ENCODE data around the gene STH. TPM values are rescaled to one million over a fixed set of nuclear protein-coding genes. Genes with fewer than 3 reads are reported as not detected.

Gene STH
- total and polyA plus RNA-seq, 10 of the 15 experiments (the other 5 are each of a cell fraction or from before 2014, with no cell fraction given) = not detected

DNA sequence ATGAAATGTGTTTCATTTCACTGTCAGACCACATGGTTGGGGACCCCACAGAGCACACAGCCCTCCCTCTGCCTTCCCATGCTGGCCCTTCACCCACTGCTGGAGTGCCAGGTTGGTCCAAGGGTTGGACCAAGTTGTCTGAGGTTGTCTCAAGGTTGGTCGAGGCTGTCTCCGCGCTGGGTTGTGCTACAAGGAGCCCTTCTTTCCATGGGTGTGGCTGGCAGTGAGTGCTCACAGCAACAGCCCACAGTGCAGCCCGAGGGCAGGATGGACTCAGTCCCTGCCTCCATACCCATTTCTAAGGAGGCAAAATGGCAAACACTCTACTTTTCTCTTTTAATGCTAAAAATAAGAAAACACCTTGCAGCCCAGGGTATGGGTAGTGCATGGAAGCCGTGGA lies 35.8 kb upstream of the STH start:
- ChIA-PET SMC1A (ENCODE audit: uncharacterized antibody, unreplicated experiment) (no interaction called here), POLR2A (no interaction called here), RAD21 (ENCODE audit: unreplicated experiment) (no interaction called here), CTCF (no interaction called here)
- BruUV-seq (replicated peaks) = no TSS peak
- FAIRE-seq (no peak), DNase-seq (ENCODE audit: low read depth, low spot score) (no peak), ATAC-seq (no peak)
- H3K9me3 ChIP-seq (replicated peaks; ENCODE audit: control insufficient read depth, insufficient read depth, low read length) = no peaks in the 10 kb centered on the region
- no peak overlapping the region for H3K27ac ChIP-seq (ENCODE audit: control insufficient read depth, insufficient read depth)
- H3K4me2 ChIP-seq (ENCODE audit: control insufficient read depth, insufficient read depth) = no peak overlapping the region
- no peak overlapping the region for H2AFZ ChIP-seq (ENCODE audit: control insufficient read depth, low read depth, low read length)
- intact Hi-C loops (cut with micrococcal nuclease; ENCODE audit: unreplicated experiment) = no loop called here
- no peak overlapping the region for H3K9ac ChIP-seq (ENCODE audit: control insufficient read depth, insufficient read depth, low read length)
- in situ Hi-C loops (cut with MboI) = no loop called here
- H3K4me3 ChIP-seq = no peak overlapping the region
- H3K79me2 ChIP-seq (ENCODE audit: control insufficient read depth, insufficient read depth, low read length) = no peaks in the 10 kb centered on the region
- H3K4me1 ChIP-seq (ENCODE audit: control insufficient read depth, insufficient read depth, low read length) = no peaks in the 10 kb centered on the region
- no peaks in the 10 kb centered on the region for H4K20me1 ChIP-seq (ENCODE audit: control insufficient read depth, insufficient read depth)
- no peaks in the 10 kb centered on the region; a peak in 2 of 4 replicates for H3K27me3 ChIP-seq (replicated peaks in 1 of 2; ENCODE audit: control insufficient read depth in 2 of 2, insufficient read depth in 2 of 2, low read length in 1 of 2)
- H3K36me3 ChIP-seq (ENCODE audit: control insufficient read depth in 2 of 2, insufficient read depth in 2 of 2, low read length in 1 of 2) = no peaks in the 10 kb centered on the region
- TF ChIP-seq, protein P1, sequence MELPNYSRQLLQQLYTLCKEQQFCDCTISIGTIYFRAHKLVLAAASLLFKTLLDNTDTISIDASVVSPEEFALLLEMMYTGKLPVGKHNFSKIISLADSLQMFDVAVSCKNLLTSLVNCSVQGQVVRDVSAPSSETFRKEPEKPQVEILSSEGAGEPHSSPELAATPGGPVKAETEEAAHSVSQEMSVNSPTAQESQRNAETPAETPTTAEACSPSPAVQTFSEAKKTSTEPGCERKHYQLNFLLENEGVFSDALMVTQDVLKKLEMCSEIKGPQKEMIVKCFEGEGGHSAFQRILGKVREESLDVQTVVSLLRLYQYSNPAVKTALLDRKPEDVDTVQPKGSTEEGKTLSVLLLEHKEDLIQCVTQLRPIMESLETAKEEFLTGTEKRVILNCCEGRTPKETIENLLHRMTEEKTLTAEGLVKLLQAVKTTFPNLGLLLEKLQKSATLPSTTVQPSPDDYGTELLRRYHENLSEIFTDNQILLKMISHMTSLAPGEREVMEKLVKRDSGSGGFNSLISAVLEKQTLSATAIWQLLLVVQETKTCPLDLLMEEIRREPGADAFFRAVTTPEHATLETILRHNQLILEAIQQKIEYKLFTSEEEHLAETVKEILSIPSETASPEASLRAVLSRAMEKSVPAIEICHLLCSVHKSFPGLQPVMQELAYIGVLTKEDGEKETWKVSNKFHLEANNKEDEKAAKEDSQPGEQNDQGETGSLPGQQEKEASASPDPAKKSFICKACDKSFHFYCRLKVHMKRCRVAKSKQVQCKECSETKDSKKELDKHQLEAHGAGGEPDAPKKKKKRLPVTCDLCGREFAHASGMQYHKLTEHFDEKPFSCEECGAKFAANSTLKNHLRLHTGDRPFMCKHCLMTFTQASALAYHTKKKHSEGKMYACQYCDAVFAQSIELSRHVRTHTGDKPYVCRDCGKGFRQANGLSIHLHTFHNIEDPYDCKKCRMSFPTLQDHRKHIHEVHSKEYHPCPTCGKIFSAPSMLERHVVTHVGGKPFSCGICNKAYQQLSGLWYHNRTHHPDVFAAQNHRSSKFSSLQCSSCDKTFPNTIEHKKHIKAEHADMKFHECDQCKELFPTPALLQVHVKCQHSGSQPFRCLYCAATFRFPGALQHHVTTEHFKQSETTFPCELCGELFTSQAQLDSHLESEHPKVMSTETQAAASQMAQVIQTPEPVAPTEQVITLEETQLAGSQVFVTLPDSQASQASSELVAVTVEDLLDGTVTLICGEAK (IDR thresholded peaks at IDR 0.05; ENCODE audit: borderline replicate concordance) = no peak
- TF ChIP-seq RBBP5 (conservative IDR thresholded peaks at IDR 0.05) (no peak), SMC3 (IDR thresholded peaks at IDR 0.05; ENCODE audit: borderline replicate concordance, low read length) (no peak), NR2C2 (IDR thresholded peaks at IDR 0.05; ENCODE audit: borderline replicate concordance, control insufficient read depth, insufficient read length, low read depth) (no peak), LARP7 (IDR thresholded peaks at IDR 0.05) (no peak), FOXK2 (IDR thresholded peaks at IDR 0.05) (no peak), NFXL1 (IDR thresholded peaks at IDR 0.05; ENCODE audit: borderline replicate concordance) (no peak), POU2F2 (IDR thresholded peaks at IDR 0.05; ENCODE audit: borderline replicate concordance, low read depth, low read length) (no peak)
- WGBS (ENCODE audit: insufficient coverage, insufficient replicate concordance, low lambda C conversion rate, missing lambda C conversion rate) = 45% methylated on average over 5 of the region's 5 CpGs

Measured in GM12878 (cell line).